NOMO-1 treated with dmso at 0.1 percent for 144 hours (cell line): ENCODE measurements around the gene PCDHGC5.

Source experiments
- DNase-seq: peaks from one replicate; lab custom pipeline; 2025; ENCODE audit not compliant: unreplicated experiment; lab: John Stamatoyannopoulos, UW

The PCDHGC5 gene

GRCh38 chr5:141490271-141490670 lies 1.4 kb downstream of the PCDHGC5 start:
- no peak for DNase-seq

GRCh38 chr5:141490771-141491170 lies 1.9 kb downstream of the PCDHGC5 start:
- DNase-seq, result no peak

GRCh38 chr5:141491323-141492167 lies 2.7 kb downstream of the PCDHGC5 start:
- DNase-seq, result no peak

DNA sequence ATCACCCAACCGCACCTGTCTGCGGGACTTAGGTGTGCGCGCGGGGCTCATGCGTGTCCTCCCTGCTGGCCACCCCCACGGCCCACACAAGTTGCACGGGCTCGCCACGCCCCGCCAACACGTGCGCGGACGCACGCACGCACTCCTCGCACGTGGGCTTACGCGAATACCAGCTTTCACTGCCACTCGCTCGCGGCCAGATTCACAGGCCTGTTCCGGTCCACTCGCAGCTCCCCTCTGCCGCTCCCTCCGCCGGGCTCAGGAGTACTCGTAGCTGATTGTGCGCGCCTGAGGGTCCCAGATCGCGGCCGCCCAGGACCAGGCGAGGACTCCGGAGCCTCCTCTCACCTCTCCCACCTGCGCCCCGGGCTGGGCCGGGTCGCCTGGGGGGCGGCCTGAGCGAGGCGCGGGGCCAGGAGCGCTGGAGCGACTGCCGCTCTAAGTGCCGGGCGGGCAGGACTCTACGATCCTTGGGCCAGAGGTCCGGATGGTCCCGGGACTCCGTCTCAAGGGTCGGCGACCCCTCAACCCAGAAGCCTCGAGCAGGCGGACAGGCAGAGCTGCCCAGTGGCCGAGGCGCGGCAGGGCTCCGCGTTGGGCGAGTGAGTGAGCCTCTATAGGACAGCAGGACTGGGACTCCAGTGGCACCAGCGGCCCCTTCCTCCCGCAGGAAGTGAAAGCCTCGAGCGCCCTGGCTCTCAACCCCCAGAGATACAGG lies 3.4 kb downstream of the PCDHGC5 start:
- no peak for DNase-seq

DNA sequence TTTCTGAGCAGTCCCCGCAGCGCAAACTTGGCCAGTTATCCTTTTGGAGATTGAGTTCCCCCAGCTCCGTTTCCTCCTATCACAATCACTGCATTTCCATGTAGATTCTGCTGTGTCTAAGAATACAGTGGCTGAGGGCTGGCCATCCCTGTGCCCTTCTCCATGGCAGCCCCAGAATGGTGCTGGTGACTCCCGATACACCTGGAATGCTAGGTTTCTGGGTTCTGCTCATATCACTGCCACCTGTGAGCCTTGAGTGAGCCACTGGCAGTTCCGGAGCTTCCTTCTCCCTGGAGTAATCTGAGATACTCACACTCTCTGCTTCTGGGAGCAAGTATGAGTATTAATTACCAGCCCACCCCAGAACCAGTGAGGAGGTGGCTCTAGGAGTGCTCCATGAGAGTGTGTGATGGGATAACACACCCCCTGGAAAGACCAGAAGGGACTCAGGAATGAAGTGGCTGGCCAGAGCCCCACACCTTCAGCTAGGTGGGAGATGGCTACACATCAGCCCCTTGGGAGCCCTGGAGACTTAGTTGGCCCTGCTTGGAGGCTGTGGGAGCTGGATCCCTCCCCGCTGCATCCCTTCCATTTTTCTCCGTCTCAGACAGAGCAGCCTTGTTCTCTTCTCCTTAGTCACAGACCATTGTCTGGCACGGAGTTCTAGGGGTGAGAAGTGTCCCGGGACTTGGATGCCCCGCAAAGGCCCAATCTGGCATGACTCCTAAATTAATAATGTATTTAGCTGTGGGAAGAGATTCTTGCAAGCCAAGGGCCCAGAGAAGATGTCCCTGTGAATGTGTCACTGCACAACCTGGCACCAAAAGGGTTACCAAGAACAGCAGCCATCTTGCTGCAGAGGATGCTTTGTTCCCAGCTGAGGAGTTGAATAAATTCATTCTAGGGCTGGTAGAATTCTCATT lies 4.9 kb downstream of the PCDHGC5 start:
- DNase-seq, result no peak

GRCh38 chr5:141494761-141495452 lies 6.0 kb downstream of the PCDHGC5 start:
- DNase-seq, result no peak

DNA sequence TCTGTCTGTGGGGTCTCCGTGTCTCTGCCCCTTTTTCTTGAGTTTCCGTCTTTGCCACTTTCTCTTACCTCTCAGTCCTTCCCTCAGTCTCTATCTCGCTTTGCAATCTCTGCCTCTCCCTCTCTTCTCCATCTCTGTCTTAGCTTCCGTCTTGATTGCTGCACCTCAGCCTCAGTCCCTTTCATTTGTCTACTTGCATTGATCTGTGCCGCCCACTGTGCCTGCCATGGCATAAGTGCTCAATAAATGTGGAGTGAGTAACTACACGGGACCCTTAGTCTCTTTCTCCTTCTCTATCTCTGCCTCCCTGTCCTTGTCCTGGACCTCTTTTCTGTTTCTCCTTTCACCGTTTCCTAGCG lies 6.6 kb downstream of the PCDHGC5 start:
- no peak for DNase-seq

- no peak for DNase-seq
These were observed 7.2 kb downstream of the PCDHGC5 start for GRCh38 chr5:141496038-141496437.

DNA sequence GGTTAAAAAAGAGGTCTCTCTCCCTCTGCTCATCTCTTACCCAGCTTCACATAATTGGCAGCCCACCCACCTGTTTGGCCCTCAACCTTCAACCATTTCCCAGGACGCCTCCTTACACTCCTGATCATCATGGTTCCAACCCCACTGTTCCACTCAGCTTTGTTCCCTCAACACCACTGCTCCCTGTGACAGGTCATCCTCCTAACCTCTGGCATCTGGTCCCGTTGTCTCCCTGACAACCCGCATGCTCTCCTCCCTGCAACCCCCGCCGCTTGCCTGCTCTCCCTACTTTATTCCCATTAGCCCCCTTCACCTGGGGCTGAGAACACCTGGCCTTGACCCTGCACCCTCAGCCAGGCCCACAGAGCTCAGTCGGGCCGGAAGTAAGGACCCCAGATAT lies 12.9 kb downstream of the PCDHGC5 start:
- DNase-seq, result no peak

DNA sequence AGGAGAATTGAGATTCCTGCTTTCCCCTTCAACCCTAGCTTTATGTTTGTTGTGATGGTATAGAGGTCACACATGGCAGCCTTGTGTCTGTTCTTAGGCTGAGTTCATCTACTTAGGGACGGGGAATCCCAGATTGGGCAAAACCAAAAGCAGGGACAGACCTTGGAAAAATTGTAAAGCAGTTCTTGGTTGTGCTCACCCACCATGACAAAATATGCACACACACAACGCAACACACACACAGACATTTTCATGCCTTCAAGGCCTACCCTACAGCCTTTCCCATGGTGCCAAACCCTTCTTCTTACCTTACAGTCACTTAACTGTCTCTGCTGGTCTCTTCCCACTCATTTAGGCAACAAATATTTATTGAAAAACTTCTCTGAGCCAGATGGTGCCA lies 14.8 kb downstream of the PCDHGC5 start:
- no peak for DNase-seq

DNA sequence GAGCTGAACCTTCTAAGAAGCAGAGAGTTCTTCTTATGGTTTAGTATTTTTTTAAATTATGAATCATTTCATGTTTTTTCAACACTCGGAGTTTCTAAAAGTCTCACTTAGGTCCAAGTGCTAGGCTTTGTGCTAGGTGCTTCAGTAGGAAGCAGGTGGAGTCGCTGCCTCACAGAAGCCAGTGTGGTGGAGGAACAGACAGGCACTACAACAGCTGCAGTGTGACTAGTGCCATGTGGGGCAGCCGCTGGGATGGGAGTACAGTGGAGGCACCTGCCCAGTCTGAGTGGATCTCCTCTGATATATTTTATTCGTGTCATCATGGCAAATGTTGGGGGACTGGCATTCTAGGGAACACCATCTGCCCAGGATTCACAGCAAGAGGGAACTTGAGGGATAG lies 15.3 kb downstream of the PCDHGC5 start:
- DNase-seq, result no peak

DNA sequence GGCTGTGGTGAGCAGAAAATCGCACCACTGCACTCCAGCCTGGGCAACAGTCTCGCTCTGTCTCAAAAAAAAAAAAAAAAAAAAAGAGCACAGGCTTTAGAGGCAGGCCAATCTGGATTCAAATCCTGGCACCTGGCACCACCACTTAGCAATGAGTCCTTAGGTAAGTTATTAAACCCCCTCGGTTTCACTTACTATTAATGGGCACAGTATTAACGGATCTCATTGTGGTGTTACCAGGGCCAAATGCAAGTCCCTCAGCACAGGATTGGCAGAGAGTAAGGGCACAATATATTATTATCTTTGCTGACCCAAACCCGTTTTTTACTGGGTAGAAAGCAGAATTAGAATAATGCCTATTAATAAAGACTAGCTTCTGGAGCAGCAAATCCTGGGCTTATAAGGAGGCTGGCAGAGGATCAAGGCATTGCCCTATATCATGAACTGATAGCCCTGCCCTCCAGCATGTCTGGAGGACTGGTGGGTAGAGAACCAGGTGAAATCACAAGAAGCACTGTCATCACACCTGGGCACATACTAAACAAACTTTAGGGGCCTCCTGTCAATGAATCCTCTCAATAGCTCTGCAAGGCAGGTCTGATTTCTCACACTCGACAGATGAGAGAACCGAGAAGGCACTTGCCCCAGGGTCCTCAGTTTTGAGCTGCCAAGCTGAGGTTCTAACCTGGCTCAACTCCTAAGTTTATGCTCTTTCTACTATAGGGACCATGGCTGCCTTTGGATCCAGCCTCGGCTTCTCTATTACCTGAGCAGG lies 17.7 kb downstream of the PCDHGC5 start:
- no peak for DNase-seq

DNA sequence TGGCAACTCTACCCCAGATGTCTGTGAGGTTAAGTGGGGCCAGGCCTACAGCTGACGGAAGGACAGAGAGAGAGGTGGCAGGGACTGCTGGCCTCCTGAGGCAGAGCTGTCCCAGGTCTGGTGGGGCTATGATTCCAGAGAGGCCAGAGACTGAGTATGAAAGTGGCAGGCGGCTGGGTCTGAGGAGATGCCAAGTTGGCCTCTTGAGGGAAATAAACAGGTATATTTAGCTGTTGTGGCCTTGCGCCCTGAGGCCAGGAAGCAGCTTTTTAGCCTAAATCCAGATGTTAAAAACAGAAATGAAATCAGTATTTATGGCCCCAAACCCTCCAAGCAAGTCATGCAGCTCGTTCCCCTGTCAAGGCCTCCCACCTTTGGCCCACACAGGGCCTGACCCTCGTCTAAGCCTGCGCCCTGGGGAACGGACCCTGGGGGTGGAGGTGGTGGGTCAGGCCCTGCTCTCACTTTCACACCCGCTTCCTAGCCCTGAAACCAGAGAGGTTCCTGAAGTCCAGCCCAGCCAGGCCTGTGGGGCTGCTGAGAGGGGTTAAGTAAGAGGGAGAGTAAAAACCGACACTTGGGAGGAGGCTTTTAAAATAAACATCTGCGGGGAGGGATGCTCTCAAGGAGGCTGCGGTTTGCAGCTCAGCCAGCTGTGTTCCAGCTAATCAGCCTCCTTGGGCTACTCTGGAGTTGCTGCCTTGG lies 18.7 kb downstream of the PCDHGC5 start:
- no peak for DNase-seq

DNA sequence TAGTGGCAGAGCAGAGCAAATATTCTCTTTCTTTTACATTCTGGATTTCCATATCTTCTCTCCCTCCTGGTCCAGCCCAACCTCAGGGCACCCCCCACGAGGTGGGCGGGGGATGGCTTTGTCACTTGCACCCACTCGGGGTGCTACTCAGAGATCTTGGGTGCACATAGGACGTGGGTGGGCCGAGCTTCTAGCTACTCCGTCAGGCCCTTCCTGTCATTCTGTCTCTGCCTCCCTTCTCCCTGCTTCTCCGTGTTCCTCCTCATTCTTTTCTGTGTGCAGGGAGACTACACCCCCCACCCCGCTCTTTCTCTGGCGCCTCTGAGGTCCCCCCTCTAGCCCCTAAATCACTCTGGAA lies 19.5 kb downstream of the PCDHGC5 start:
- no peak for DNase-seq

DNA sequence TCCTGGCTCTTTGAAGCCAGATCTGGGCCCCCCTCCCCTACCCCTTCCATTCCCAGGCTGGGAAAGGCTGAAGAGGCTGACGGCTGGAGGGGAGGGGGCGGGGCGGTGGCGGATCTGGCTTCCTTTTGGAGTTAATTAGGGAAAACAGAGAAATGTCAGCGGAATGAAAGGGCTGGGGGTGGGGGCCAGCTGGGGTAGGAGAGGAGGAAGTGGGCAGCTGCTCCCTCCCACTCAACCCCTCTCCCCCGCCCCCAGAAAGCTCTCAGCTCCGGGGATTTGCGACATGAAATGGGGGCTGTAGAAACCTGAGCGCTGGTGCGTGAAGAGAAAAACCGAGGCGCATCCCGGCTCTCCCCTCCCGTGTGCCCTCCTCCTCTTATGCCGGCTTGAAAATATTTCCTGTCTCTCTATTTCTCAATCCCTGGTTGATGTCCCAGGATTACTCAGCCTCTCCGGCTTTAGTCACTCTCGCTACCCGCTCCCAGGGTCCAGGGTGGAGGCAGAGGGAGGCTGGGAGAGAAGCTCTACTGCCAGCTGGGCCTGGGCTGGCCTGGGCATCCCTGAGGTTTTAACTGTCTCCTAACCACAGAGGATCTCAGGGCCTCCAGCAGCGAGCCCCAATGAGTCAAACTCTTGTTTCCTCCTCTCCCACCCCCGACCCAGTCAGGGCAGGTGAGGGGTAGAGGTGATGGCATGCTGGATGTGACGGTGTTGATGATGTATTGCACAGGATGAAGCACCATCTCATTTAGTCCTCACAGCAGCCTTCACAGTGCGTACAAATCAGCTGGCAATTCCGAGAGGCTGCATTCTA lies 20.1 kb downstream of the PCDHGC5 start:
- DNase-seq, result no peak

DNA sequence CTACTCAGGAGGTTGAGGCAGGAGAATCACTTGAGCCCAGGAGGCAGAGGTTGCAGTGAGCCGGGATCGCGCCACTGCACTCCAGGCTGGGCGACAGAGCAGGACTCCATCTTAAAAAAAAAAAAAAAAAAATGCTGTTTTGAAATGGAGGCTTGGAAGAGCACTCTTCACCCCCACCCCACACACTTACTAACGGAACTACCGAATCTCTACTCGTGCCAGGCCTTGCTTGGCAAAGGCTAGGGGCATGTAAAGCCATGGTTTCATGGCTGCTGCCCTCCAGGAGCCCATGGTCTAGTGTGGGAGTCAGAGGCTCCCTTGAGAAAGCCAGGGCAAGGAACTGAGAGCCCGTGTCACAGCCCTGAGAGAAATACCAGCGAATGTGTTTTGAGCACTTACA lies 21.3 kb downstream of the PCDHGC5 start:
- DNase-seq, result no peak

GRCh38 chr5:141510850-141511601 lies 22.1 kb downstream of the PCDHGC5 start:
- no peak for DNase-seq

DNA sequence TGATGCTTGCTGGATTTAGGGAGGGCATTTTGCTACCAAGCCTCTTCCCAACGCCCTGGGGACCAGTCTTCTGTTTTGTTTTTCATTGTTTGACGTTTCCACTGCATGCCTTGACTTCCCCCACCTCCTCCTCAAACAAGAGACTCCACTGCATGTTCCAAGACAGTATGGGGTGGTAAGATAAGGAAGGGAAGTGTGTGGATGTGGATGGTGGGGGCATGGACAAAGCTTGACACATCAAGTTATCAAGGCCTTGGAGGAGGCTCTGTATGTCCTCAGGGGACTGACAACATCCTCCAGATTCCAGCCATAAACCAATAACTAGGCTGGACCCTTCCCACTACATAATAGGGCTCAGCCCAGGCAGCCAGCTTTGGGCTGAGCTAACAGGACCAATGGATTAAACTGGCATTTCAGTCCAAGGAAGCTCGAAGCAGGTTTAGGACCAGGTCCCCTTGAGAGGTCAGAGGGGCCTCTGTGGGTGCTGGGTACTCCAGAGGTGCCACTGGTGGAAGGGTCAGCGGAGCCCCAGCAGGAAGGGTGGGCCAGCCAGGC lies 23.0 kb downstream of the PCDHGC5 start:
- no peak for DNase-seq
